A549 (cell line): ENCODE results near the gene PLEKHG4B. TPM values are rescaled to one million over a fixed set of nuclear protein-coding genes. Genes with fewer than 3 reads are reported as not detected.

Experiments used
- ATAC-seq, 2 experiments: fragments of 200-7000 bp in 1 of 2; fragments of >200 bp in 1 of 2; cut with Nextera tagmentation in 1 of 2; cut with Tn5 transposase in 1 of 2; 3 replicates each; pipeline versions ENCODE4 v1.8.0 to v1.9.1; 2018 to 2020; ENCODE audit warnings: mild to moderate bottlenecking in 1 of 2, moderate library complexity in 1 of 2
- CTCF ChIA-PET: fragments of 300-600 bp; sonication (Branson Sonifier 250); formaldehyde crosslinking; extraction: SDS; loops from one replicate; lab custom pipeline; 2021; ENCODE audit warnings: antibody characterized with exemption, inconsistent platforms; lab: Yijun Ruan, JAX
- POLR2A ChIA-PET: fragments of 350-600 bp; formaldehyde crosslinking; extraction: SDS; loops from one replicate; lab custom pipeline; 2021; ENCODE audit warnings: antibody characterized with exemption, inconsistent platforms; lab: Yijun Ruan, JAX
- DNase-seq, 2 experiments: peaks; one replicate each; pipeline versions ENCODE4 v3.0.0 to v3.0.0-alpha.2; 2011 to 2016; ENCODE audit warnings: low read depth in 1 of 2, low spot score in 1 of 2
- FAIRE-seq: peaks from 2 replicates; lab custom pipeline; 2011; peaks lifted over from hg19 to GRCh38; lab: Jason Lieb, UNC
- H3K27ac ChIP-seq, 2 experiments: fragments of >200 bp; sonication (Bioruptor Twin); formaldehyde crosslinking; 3 replicates each; pipeline ENCODE4 v1.5.1; 2016 to 2017
- H3K4me1 ChIP-seq: fragments of >200 bp; sonication (Bioruptor Twin); formaldehyde crosslinking; 3 replicates; pipeline ENCODE4 v1.6.1; 2016
- H3K4me2 ChIP-seq: fragments of >200 bp; sonication (Bioruptor Twin); formaldehyde crosslinking; 3 replicates; pipeline ENCODE4 v1.6.1; 2016
- H3K4me3 ChIP-seq: fragments of >200 bp; sonication (Bioruptor Twin); formaldehyde crosslinking; 3 replicates; pipeline ENCODE4 v1.5.1; 2016
- H3K9me3 ChIP-seq: fragments of >200 bp; sonication (Bioruptor Twin); formaldehyde crosslinking; 3 replicates; pipeline ENCODE4 v1.6.1; 2016
- BHLHE40 ChIP-seq: IDR thresholded peaks from 2 replicates; pipeline ENCODE4 v1.6.1; 2012; ENCODE audit warnings: low read depth, low read length, inconsistent platforms
- EP300 ChIP-seq, 2 experiments: fragments of >200 bp; sonication (Bioruptor Twin); formaldehyde crosslinking; IDR thresholded peaks; 2 replicates in 1 of 2; 3 replicates in 1 of 2; pipeline ENCODE4 v1.6.1; 2016 to 2017
- ESRRA ChIP-seq: fragments of 150-350 bp; IDR thresholded peaks from 2 replicates; pipeline ENCODE4 v1.6.1; 2014; ENCODE audit warnings: mild to moderate bottlenecking, low read length, borderline replicate concordance
- FOSB ChIP-seq: fragments of 250-450 bp; sonication (Bioruptor Pico); IDR thresholded peaks from 2 replicates; pipeline ENCODE4 v1.5.0; 2020; ENCODE audit warnings: mild to moderate bottlenecking, moderate library complexity
- FOXS1 ChIP-seq: fragments of 250-450 bp; sonication (Bioruptor Pico); IDR thresholded peaks from 2 replicates; pipeline ENCODE4 v1.5.0; 2020; ENCODE audit warnings: mild to moderate bottlenecking, moderate library complexity
- HOXA7 ChIP-seq: fragments of 250-450 bp; sonication (Bioruptor Pico); IDR thresholded peaks from 2 replicates; pipeline ENCODE4 v1.5.0; 2020; ENCODE audit warnings: mild to moderate bottlenecking, moderate library complexity
- JUN ChIP-seq, 2 experiments: fragments of >200 bp; sonication (Bioruptor Twin); formaldehyde crosslinking; IDR thresholded peaks; 2 replicates in 1 of 2; 3 replicates in 1 of 2; pipeline ENCODE4 v1.6.1; 2016 to 2017
- KDM1A ChIP-seq: fragments of 200-600 bp; sonication (generic); IDR thresholded peaks from 2 replicates; pipeline ENCODE4 v1.6.1; 2016; ENCODE audit warnings: low read depth, mild to moderate bottlenecking
- MAFK ChIP-seq: fragments of 450-650 bp; IDR thresholded peaks from 2 replicates; pipeline ENCODE4 v1.6.1; 2014; ENCODE audit not compliant: partially characterized antibody
- NPAS2 ChIP-seq: fragments of 250-450 bp; sonication (Bioruptor Pico); IDR thresholded peaks from 2 replicates; pipeline ENCODE4 v1.8.0; 2022; ENCODE audit warnings: mild to moderate bottlenecking, moderate library complexity, borderline replicate concordance
- RAD21 ChIP-seq, 2 experiments: fragments of >200 bp in 1 of 2; sonication (Bioruptor Twin) in 1 of 2; formaldehyde crosslinking in 1 of 2; IDR thresholded peaks in 1 of 2; conservative IDR thresholded peaks in 1 of 2; 2 replicates in 1 of 2; 3 replicates in 1 of 2; pipeline ENCODE4 v1.6.1; 2012 to 2018; ENCODE audit warnings: inconsistent platforms in 1 of 2
- RARB ChIP-seq: fragments of 250-450 bp; sonication (Bioruptor Pico); IDR thresholded peaks from 2 replicates; pipeline ENCODE4 v1.8.0; 2021; ENCODE audit warnings: mild to moderate bottlenecking, moderate library complexity
- RCOR1 ChIP-seq: fragments of 150-350 bp; IDR thresholded peaks from 2 replicates; pipeline ENCODE4 v1.6.1; 2014; ENCODE audit warnings: antibody characterized with exemption, low read length, low read depth
- RNF2 ChIP-seq: fragments of 200-600 bp; sonication (generic); IDR thresholded peaks from 2 replicates; pipeline ENCODE4 v1.6.1; 2016; ENCODE audit warnings: low read depth, mild to moderate bottlenecking, antibody characterized with exemption, moderate library complexity, borderline replicate concordance
- SMC3 ChIP-seq: fragments of >200 bp; sonication (Bioruptor Twin); formaldehyde crosslinking; IDR thresholded peaks from 3 replicates; pipeline ENCODE4 v1.6.1; 2018; ENCODE audit warnings: inconsistent platforms
- SREBF2 ChIP-seq: fragments of 450-650 bp; IDR thresholded peaks from 2 replicates; pipeline ENCODE4 v1.6.1; 2014; ENCODE audit warnings: mild to moderate bottlenecking, moderate library complexity
- TP53 ChIP-seq: fragments of 250-450 bp; sonication (Bioruptor Pico); IDR thresholded peaks from 2 replicates; pipeline ENCODE4 v1.5.0; 2021; ENCODE audit warnings: mild to moderate bottlenecking, moderate library complexity
- ZNF302 ChIP-seq: fragments of 250-450 bp; sonication (Bioruptor Pico); IDR thresholded peaks from 2 replicates; pipeline ENCODE4 v1.9.0; 2021; ENCODE audit warnings: inconsistent platforms, mild to moderate bottlenecking, moderate library complexity
- ZSCAN20 ChIP-seq: fragments of 250-450 bp; sonication (Bioruptor Pico); IDR thresholded peaks from 2 replicates; pipeline ENCODE4 v1.8.0; 2022; ENCODE audit warnings: mild to moderate bottlenecking, moderate library complexity
- WGBS: methylation state at CpG from one replicate; pipeline ENCODE4 v1.1.6; 2017; ENCODE audit errors: missing lambda C conversion rate; 5-methylcytosine and 5-hydroxymethylcytosine counted together
- polyA plus RNA-seq, 4 experiments: library from polyadenylated mRNA; depleted of rRNA in 3 of 4; stranded (reverse); fragments of >200 nt; fragmentation: RNase III in 1 of 4; extraction: RNeasy Plus Mini Kit Qiagen cat#74134 plus additional on column Dnase treatment in 1 of 4; gene quantifications; 2 replicates in 3 of 4; 3 replicates in 1 of 4; pipeline ENCODE4 v1.2.3, GENCODE V29; 2011 to 2017
- TF ChIP-seq, protein P1 (sequence below): IDR thresholded peaks from 2 replicates; pipeline ENCODE4 v1.6.1; 2012
- TF ChIP-seq, protein P2 (sequence below): fragments of 150-350 bp; IDR thresholded peaks from 2 replicates; pipeline ENCODE4 v1.6.1; 2014; ENCODE audit warnings: low read depth, mild to moderate bottlenecking, low read length
- TF ChIP-seq, protein P3 (sequence below): fragments of >200 bp; sonication (Bioruptor Twin); formaldehyde crosslinking; IDR thresholded peaks from 3 replicates; pipeline ENCODE4 v1.5.1; 2016

Gene PLEKHG4B
- polyA plus RNA-seq, 2 of the 4 experiments (the other 2 are of a cell fraction), result 0.57 to 0.59 TPM

DNA sequence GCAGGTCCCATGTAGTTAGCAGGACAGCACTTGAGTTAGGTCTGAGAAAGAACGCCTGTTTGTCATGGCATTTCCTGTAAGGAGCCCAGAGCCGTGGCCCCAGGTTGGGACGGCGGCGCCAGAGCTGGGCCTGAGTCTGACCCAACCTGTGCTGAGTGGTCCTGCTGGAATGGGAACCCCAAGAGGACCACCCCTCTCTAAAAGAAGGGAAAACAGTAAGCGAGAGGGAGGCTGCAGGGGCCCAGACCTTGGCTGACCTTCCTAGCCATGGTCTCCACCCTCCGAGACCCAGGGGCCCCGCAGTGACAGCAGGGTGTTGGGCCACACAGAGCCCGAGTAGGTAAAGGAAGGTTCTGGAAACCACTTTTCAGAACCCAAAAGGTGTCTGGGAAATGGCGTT, 97.5 kb downstream of the PLEKHG4B start:
- DNase-seq, result no peak
- no peak for ATAC-seq
- TF ChIP-seq, protein P1, sequence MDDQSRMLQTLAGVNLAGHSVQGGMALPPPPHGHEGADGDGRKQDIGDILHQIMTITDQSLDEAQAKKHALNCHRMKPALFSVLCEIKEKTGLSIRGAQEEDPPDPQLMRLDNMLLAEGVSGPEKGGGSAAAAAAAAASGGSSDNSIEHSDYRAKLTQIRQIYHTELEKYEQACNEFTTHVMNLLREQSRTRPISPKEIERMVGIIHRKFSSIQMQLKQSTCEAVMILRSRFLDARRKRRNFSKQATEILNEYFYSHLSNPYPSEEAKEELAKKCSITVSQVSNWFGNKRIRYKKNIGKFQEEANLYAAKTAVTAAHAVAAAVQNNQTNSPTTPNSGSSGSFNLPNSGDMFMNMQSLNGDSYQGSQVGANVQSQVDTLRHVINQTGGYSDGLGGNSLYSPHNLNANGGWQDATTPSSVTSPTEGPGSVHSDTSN, result no peak
- no peak for TF ChIP-seq TP53
- TF ChIP-seq FOSB (CRISPR knock-in tag), result no peak
- no peak for TF ChIP-seq SMC3
- no peak for TF ChIP-seq SREBF2
- TF ChIP-seq MAFK, result no peak
- TF ChIP-seq BHLHE40, result no peak
- TF ChIP-seq ZSCAN20, result no peak
- TF ChIP-seq RNF2, result no peak
- no peak for TF ChIP-seq KDM1A
- TF ChIP-seq EP300 (IDR thresholded peaks at IDR 0.05), result no peak
- TF ChIP-seq NPAS2 (CRISPR knock-in tag), result no peak
- TF ChIP-seq RCOR1, result no peak
- no peak for TF ChIP-seq HOXA7 (CRISPR knock-in tag)
- no peak for TF ChIP-seq ESRRA
- TF ChIP-seq ZNF302 (CRISPR knock-in tag), result no peak
- TF ChIP-seq JUN (IDR thresholded peaks at IDR 0.05), result no peak
- TF ChIP-seq RAD21 (conservative IDR thresholded peaks at IDR 0.05 in 1 of 2, IDR thresholded peaks at IDR 0.05 in 1 of 2), result no peak
- Histone ChIP-seq H3K27ac (no peak overlapping the region), H3K4me1 (no peaks in the 10 kb centered on the region), H3K4me3 (no peak overlapping the region), H3K9me3 (no peaks in the 10 kb centered on the region), H3K4me2 (no peak overlapping the region)
- ChIA-PET POLR2A (no interaction called here), CTCF (interaction anchor here (1.8 to 2.0 kb wide), 2 partner anchors 10 to 29 kb away, joined by 11 to 12 read pairs; partner anchors contain the start of genes CCDC127 and SDHA)
- FAIRE-seq, result no peak
- WGBS, result 86% methylated on average over 9 of the region's 10 CpGs

DNA sequence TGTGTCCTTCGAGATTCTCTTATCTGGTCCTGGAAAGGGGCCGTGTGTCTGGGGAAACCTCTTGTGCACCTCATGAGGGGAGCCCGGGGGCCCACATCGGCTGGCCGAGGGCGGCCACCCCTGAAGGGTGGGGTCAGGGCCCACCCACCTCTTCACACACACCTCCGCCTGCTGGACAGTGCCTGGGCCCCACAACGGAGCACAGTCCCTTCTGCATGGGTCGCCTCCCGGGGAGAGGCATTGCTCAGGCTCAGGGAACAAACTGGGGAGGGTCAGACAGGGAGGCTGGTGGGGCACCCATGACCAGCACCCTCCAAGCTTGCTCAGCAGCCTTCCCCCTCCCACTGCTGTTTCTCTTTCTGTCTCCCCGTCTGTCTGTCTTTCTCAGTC, 98.0 kb downstream of the PLEKHG4B start:
- no peak overlapping the region for H3K4me3 ChIP-seq
- POLR2A ChIA-PET, result interaction anchor here (1.5 kb wide), 1 partner anchor 81 kb away, joined by 5 read pairs; the partner anchor contains the start of gene PDCD6
- no peak overlapping the region for H3K4me2 ChIP-seq
- FAIRE-seq (no peak), ATAC-seq (no peak), DNase-seq (no peak)
- 65% methylated on average over 11 of the region's 11 CpGs for WGBS
- CTCF ChIA-PET, result interaction anchor here (1.8 to 2.0 kb wide), 2 partner anchors 10 to 28 kb away, joined by 11 to 12 read pairs; partner anchors contain the start of genes CCDC127 and SDHA
- no peaks in the 10 kb centered on the region for H3K9me3 ChIP-seq
- no peaks in the 10 kb centered on the region for H3K4me1 ChIP-seq
- no peak overlapping the region for H3K27ac ChIP-seq
- TF ChIP-seq, protein P2, sequence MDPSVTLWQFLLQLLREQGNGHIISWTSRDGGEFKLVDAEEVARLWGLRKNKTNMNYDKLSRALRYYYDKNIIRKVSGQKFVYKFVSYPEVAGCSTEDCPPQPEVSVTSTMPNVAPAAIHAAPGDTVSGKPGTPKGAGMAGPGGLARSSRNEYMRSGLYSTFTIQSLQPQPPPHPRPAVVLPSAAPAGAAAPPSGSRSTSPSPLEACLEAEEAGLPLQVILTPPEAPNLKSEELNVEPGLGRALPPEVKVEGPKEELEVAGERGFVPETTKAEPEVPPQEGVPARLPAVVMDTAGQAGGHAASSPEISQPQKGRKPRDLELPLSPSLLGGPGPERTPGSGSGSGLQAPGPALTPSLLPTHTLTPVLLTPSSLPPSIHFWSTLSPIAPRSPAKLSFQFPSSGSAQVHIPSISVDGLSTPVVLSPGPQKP, result no peak
- TF ChIP-seq NPAS2 (CRISPR knock-in tag) (no peak), MAFK (no peak), RARB (CRISPR knock-in tag) (no peak), KDM1A (no peak), FOXS1 (CRISPR knock-in tag) (no peak)
- TF ChIP-seq, protein P3, sequence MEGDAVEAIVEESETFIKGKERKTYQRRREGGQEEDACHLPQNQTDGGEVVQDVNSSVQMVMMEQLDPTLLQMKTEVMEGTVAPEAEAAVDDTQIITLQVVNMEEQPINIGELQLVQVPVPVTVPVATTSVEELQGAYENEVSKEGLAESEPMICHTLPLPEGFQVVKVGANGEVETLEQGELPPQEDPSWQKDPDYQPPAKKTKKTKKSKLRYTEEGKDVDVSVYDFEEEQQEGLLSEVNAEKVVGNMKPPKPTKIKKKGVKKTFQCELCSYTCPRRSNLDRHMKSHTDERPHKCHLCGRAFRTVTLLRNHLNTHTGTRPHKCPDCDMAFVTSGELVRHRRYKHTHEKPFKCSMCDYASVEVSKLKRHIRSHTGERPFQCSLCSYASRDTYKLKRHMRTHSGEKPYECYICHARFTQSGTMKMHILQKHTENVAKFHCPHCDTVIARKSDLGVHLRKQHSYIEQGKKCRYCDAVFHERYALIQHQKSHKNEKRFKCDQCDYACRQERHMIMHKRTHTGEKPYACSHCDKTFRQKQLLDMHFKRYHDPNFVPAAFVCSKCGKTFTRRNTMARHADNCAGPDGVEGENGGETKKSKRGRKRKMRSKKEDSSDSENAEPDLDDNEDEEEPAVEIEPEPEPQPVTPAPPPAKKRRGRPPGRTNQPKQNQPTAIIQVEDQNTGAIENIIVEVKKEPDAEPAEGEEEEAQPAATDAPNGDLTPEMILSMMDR, result no peak
